HepG2 (cell line): ENCODE measurements around the gene ITIH2. TPM values are rescaled to one million over a fixed set of nuclear protein-coding genes. Genes with fewer than 3 reads are reported as not detected.

Experiments
- ARID3A ChIP-seq: IDR thresholded peaks from 2 replicates; pipeline ENCODE4 v1.6.1; 2012; ENCODE audit warnings: low read depth, low read length, improper control_type of control experiment
- ARNT2 ChIP-seq: sonication (generic); formaldehyde crosslinking; IDR thresholded peaks from 2 replicates; pipeline ENCODE4 v1.8.0; 2022; ENCODE audit warnings: mild to moderate bottlenecking, low read depth, missing genetic modification reagents, moderate library complexity
- EEA1 ChIP-seq: sonication (generic); formaldehyde crosslinking; IDR thresholded peaks from 2 replicates; pipeline ENCODE4 v1.5.1; 2020; ENCODE audit warnings: mild to moderate bottlenecking, missing genetic modification reagents, borderline replicate concordance
- EP300 ChIP-seq, 3 experiments: sonication (generic) in 1 of 3; formaldehyde crosslinking in 1 of 3; IDR thresholded peaks; 2 replicates each; pipeline versions ENCODE4 v1.5.1 to v1.6.1; 2011 to 2020; ENCODE audit warnings: low read depth in 2 of 3, low read length in 2 of 3, borderline replicate concordance in 1 of 3, improper control_type of control experiment in 1 of 3, mild to moderate bottlenecking in 1 of 3, missing genetic modification reagents in 1 of 3, moderate library complexity in 1 of 3
- HNF4G ChIP-seq, 2 experiments: sonication (generic) in 1 of 2; formaldehyde crosslinking in 1 of 2; IDR thresholded peaks; 2 replicates each; pipeline versions ENCODE4 v1.4.0 to v1.6.1; 2011 to 2020; ENCODE audit warnings: borderline replicate concordance in 2 of 2, low read depth in 2 of 2, mild to moderate bottlenecking in 2 of 2, low read length in 1 of 2, missing genetic modification reagents in 1 of 2, moderate library complexity in 1 of 2
- HOXA3 ChIP-seq: sonication (generic); formaldehyde crosslinking; IDR thresholded peaks from 2 replicates; pipeline ENCODE4 v1.5.0; 2020; ENCODE audit warnings: missing genetic modification reagents
- JUN ChIP-seq: sonication (generic); formaldehyde crosslinking; IDR thresholded peaks from 2 replicates; pipeline ENCODE4 v1.4.0; 2020; ENCODE audit warnings: mild to moderate bottlenecking, missing genetic modification reagents
- MXD1 ChIP-seq: sonication (generic); formaldehyde crosslinking; IDR thresholded peaks from 2 replicates; pipeline ENCODE4 v1.4.0; 2020; ENCODE audit warnings: mild to moderate bottlenecking, missing genetic modification reagents
- RFX5 ChIP-seq: IDR thresholded peaks from 2 replicates; pipeline ENCODE4 v1.6.1; 2011; ENCODE audit warnings: low read depth, low read length, improper control_type of control experiment
- TOE1 ChIP-seq: sonication (generic); formaldehyde crosslinking; IDR thresholded peaks from 2 replicates; pipeline ENCODE4 v1.4.0; 2020; ENCODE audit warnings: mild to moderate bottlenecking, missing genetic modification reagents
- ZNF12 ChIP-seq: sonication (generic); formaldehyde crosslinking; IDR thresholded peaks from 2 replicates; pipeline ENCODE4 v1.5.0; 2020; ENCODE audit warnings: missing genetic modification reagents
- ZNF18 ChIP-seq: sonication (generic); formaldehyde crosslinking; IDR thresholded peaks from 2 replicates; pipeline ENCODE4 v1.8.0; 2022; ENCODE audit warnings: mild to moderate bottlenecking, missing genetic modification reagents; ENCODE audit not compliant: insufficient replicate concordance
- ZNF546 ChIP-seq: sonication (generic); formaldehyde crosslinking; conservative IDR thresholded peaks from 2 replicates; pipeline ENCODE4 v1.8.1; 2023; ENCODE audit warnings: mild to moderate bottlenecking, missing genetic modification reagents
- ZNF75D ChIP-seq: sonication (generic); formaldehyde crosslinking; IDR thresholded peaks from 2 replicates; pipeline ENCODE4 v1.8.1; 2023; ENCODE audit warnings: missing genetic modification reagents, mild to moderate bottlenecking, borderline replicate concordance
- polyA plus RNA-seq, 8 experiments: library from polyadenylated mRNA; depleted of rRNA in 3 of 8; stranded (reverse) in 7 of 8; unstranded in 1 of 8; fragments of >200 nt; fragmentation: Illumina TruSeq in 4 of 8; extraction: Trizol in 4 of 8; gene quantifications; 2 replicates each; pipeline versions ENCODE4 v1.2.1 to v1.2.3, GENCODE V29; 2011 to 2016; ENCODE audit warnings: low read depth in 4 of 8, missing spikeins in 1 of 8, mixed read lengths in 1 of 8; ENCODE audit not compliant: insufficient read depth in 1 of 8
- total RNA-seq, 5 experiments: library from RNA; depleted of rRNA; stranded (reverse); fragments of >200 nt; fragmentation: Illumina TruSeq; extraction: Trizol; gene quantifications; 2 replicates each; pipeline ENCODE4 v1.2.3, GENCODE V29; 2016; ENCODE audit warnings: low read depth in 1 of 5
- TF ChIP-seq, protein P1 (sequence below): fragments of 450-650 bp; IDR thresholded peaks from 2 replicates; pipeline ENCODE4 v1.6.1; 2016

ITIH2 gene
- total and polyA plus RNA-seq, 2 of the 13 experiments (the other 11 are each of a cell fraction or from before 2014, with no cell fraction given), result 1,197 to 1,427 TPM

GRCh38 chr10:7700577-7701125, 2.5 kb upstream of the ITIH2 start (continued):
- TF ChIP-seq ZNF546 (CRISPR knock-in tag), result no peak
- TF ChIP-seq TOE1 (CRISPR knock-in tag), result 0 out of 2 replicates have a peak, but pooled peaks have one; percentile 42
- TF ChIP-seq RFX5, result no peak
- TF ChIP-seq ZNF75D (CRISPR knock-in tag), result no peak
- no peak for TF ChIP-seq ZNF18 (CRISPR knock-in tag)
- peak; percentile 97 for TF ChIP-seq ARID3A
- TF ChIP-seq EP300 (IDR thresholded peaks at IDR 0.05; ENCODE audit: low read depth in 2 of 2, low read length in 2 of 2), result peak; percentile 80 to 99; a peak in 3 of 4 replicates
- TF ChIP-seq EP300 (CRISPR knock-in tag; IDR thresholded peaks at IDR 0.05; ENCODE audit: borderline replicate concordance), result peak; percentile 99
- 0 out of 2 replicates have a peak, but pooled peaks have one; percentile 51 for TF ChIP-seq ARNT2
- TF ChIP-seq, protein P1, sequence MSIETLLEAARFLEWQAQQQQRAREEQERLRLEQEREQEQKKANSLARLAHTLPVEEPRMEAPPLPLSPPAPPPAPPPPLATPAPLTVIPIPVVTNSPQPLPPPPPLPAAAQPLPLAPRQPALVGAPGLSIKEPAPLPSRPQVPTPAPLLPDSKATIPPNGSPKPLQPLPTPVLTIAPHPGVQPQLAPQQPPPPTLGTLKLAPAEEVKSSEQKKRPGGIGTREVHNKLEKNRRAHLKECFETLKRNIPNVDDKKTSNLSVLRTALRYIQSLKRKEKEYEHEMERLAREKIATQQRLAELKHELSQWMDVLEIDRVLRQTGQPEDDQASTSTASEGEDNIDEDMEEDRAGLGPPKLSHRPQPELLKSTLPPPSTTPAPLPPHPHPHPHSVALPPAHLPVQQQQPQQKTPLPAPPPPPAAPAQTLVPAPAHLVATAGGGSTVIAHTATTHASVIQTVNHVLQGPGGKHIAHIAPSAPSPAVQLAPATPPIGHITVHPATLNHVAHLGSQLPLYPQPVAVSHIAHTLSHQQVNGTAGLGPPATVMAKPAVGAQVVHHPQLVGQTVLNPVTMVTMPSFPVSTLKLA, result no peak
- TF ChIP-seq HOXA3 (CRISPR knock-in tag), result peak; percentile 88
- peak; percentile 93 for TF ChIP-seq JUN (CRISPR knock-in tag)
- TF ChIP-seq MXD1, result no peak
- peak; percentile 92 for TF ChIP-seq HNF4G (IDR thresholded peaks at IDR 0.05; ENCODE audit: borderline replicate concordance, low read depth, low read length)
- peak; percentile 66; the same call in 1 of the 2 replicates for TF ChIP-seq HNF4G (CRISPR knock-in tag; IDR thresholded peaks at IDR 0.05; ENCODE audit: borderline replicate concordance, low read depth)
- TF ChIP-seq ZNF12 (CRISPR knock-in tag), result peak; percentile 74
- TF ChIP-seq EEA1 (CRISPR knock-in tag), result no peak
